Omental fat pad (tissue), 4 donors: Measurements from ENCODE around the gene ENTREP1. TPM values are rescaled to one million over a fixed set of nuclear protein-coding genes. Genes with fewer than 3 reads are reported as not detected.

Source experiments
- ATAC-seq: fragments of 150-250 bp; one replicate; pipeline ENCODE4 v1.9.1; 2016; ENCODE audit warnings: mild to moderate bottlenecking, moderate library complexity; ENCODE audit not compliant: low FRiP score
- DNase-seq: peaks from one replicate; pipeline ENCODE4 v3.0.0-alpha.2; 2019; ENCODE audit warnings: low spot score
- total RNA-seq, 4 donors: library from RNA; depleted of rRNA; stranded (reverse); fragments of >200 nt; gene quantifications; one replicate each; pipeline ENCODE4 v1.1.0, GENCODE V29; 2016
- TF ChIP-seq, protein P1 (sequence below), 3 donors: fragments of 450-650 bp; IDR thresholded peaks; one replicate each; pipeline ENCODE4 v1.5.1; 2016 to 2017; ENCODE audit warnings: antibody characterized with exemption in 3 of 3, mild to moderate bottlenecking in 3 of 3, moderate library complexity in 2 of 3

ENTREP1 gene
- total RNA-seq, 4 donors from 2014 or later = 1.9 to 8.0 (median 2.6) TPM

DNA sequence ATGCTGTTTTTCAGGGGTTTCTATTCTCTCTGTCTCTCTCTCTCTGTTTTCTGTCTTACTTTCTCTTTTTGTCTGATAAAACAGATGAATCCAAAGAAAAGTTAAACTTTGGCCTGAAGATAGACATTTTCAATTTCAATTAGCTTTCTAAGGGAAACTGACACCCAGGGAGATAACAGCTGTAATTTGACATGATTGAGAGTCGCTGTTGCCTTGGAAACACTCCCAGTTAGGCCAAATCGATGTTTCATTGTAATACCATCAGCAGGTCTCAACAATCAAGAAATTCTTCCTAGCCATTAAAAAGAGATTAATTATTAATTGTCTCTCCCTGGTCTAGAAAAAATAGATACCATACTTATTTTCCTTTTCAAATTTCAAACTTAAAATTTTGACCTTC is 53.0 kb downstream of the ENTREP1 start:
- DNase-seq (no peak), ATAC-seq (no peak)
- TF ChIP-seq, protein P1, sequence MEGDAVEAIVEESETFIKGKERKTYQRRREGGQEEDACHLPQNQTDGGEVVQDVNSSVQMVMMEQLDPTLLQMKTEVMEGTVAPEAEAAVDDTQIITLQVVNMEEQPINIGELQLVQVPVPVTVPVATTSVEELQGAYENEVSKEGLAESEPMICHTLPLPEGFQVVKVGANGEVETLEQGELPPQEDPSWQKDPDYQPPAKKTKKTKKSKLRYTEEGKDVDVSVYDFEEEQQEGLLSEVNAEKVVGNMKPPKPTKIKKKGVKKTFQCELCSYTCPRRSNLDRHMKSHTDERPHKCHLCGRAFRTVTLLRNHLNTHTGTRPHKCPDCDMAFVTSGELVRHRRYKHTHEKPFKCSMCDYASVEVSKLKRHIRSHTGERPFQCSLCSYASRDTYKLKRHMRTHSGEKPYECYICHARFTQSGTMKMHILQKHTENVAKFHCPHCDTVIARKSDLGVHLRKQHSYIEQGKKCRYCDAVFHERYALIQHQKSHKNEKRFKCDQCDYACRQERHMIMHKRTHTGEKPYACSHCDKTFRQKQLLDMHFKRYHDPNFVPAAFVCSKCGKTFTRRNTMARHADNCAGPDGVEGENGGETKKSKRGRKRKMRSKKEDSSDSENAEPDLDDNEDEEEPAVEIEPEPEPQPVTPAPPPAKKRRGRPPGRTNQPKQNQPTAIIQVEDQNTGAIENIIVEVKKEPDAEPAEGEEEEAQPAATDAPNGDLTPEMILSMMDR (IDR thresholded peaks at IDR 0.05) = no peak

DNA sequence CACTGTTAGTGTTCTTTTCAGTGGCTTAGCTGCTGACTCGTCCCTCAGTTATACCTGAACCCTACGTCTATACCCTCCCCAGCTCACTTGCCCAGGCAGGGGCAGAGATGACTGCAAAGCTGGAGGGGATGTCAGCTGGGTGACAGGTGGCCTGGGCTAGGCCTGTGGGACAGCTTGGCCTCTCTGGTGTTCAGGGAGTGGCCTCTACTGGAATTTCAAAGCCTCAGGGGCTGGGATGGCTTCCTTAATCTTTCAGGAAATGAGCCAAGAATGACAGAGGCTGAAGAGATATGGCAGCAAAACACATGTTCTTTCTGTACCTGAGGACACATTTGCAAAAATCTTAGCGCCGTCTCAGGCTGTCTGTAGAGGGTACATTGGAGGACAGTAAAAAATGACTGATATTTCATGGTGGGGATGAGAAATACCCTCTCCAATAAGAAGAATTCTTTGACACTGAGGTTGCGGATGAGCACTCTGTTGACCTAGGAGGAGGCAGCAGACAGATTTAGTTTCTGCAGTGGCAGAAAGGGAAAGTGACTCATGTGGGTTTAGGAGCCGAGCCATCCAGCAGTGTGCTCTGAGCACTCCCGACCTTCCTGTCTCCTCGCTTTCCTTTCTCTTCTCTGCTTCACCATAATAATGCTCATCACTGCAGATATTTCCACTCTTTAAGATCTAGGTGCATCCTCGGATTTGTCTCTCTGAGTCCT is 54.4 kb downstream of the ENTREP1 start:
- no peak for DNase-seq
- TF ChIP-seq, protein P1 (IDR thresholded peaks at IDR 0.05) = no peak

DNA sequence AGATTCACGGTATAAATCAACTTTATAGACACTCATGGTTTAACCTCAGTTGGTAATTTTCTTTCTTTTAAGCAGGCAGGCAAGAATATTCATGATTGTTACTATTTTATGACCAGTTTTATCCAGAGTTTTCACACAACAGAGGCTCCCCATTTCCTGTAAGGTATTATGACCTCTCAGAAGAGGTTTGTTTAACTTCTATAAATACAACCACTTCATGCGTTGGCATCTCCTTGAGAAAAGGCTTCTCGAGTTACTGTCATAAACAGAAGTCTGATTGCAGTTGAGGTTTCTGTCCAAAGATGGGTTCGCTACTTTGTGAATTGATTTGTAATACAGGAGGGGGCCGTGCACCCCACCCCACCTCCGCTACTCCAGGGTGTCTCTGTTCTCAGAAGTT is 55.3 kb downstream of the ENTREP1 start:
- DNase-seq = no peak
- ATAC-seq = no peak
- TF ChIP-seq, protein P1 (IDR thresholded peaks at IDR 0.05) = no peak

More for the DNA sequence above, 54.4 kb downstream of the ENTREP1 start:
- ATAC-seq = no peak

DNA sequence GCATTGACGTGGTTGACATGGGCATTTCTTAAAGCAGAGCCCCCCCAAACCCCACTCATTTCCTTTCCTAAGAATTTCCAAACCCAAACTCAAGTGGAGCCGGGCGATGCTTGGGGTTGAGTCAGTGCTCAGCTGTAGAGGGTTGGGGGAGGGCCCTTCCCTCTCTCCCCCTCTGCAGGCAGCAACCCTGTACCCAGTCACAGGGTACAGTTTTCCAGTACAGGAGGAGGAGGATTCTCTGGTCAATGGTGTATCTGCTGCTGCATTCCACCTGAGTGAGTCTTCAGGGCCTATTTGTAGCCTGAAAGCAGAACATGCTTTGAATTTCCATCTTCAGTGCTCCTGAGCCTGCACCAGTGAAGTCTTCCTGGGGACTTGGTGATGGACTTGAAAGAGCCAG is 55.8 kb downstream of the ENTREP1 start:
- no peak for DNase-seq
- no peak for ATAC-seq
- TF ChIP-seq, protein P1 (IDR thresholded peaks at IDR 0.05) = no peak

DNA sequence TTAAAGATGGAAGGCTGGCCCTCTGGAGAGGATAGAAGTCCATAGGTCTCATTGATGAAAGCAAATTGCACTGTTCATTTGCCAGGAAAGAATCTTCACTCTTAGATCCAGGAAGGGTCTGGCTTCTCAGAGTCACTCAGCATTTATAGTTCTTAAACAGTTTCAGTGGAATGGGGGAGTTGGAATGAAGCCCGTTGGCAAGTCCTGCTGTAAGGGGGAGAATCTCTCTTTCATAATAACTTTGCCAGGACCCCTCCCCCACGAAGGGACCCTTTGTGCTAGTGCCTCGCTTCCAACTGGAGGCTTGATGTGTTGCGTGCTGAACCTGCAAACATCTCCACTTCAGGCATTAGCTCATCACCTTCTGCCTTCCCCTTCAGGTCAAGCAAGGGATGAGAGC is 57.1 kb downstream of the ENTREP1 start:
- ATAC-seq (no peak), DNase-seq (no peak)
- TF ChIP-seq, protein P1 (IDR thresholded peaks at IDR 0.05) = no peak

DNA sequence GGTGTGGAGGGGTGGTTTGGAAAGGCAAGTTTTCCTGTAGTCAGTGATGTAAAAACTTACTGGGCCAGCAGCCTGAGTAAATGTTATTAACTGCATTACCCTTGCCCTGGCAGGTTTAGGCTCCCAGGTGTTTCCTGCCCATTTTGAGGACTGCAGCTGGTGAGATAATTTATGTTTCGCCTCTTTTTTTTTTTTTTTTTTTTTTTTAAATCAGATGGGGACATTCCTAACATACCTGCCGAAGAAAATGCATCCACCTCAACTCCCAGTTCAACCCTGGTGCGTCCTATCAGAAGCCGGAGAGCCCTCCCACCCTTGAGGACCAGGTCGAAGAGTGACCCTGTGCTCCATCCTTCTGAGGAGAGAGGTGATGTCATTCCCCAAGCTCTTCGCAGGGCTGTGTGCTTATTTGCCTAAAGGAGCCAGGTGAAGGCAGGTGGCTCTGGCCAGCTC is 60.6 kb downstream of the ENTREP1 start:
- no peak for ATAC-seq
- TF ChIP-seq, protein P1 (IDR thresholded peaks at IDR 0.05) = no peak
- DNase-seq = no peak

DNA sequence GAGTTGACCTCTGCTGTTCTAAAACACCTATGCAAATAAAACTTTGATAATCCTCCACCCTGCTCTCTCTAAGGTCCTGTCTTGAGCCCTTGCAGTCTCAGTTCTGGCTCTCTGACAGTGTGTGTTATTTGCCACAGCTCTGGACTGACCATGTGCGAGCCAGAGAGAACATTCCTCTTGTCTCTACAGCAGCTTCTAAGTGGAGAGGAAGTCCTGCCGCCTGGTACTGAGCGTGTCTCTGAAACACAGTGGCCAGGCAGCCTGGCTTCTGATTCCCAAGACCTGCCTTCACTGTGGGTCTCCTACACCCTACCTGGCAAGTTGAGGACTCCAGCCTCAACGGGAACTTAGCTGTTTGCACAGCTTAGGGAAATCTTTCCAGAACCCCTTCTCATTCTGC is 61.6 kb downstream of the ENTREP1 start:
- no peak for DNase-seq
- no peak for ATAC-seq
- TF ChIP-seq, protein P1 (IDR thresholded peaks at IDR 0.05) = no peak
